ENCODE data around the gene GJA8. TPM values are rescaled to one million over a fixed set of nuclear protein-coding genes. Genes with fewer than 3 reads are reported as not detected.

Gene GJA8
- polyA plus RNA-seq, 2 donors = not detected

Other genes with a start within 250 kb of the GJA8 start
- gene ACP6, start 232.3 kb upstream of the GJA8 start, polyA plus RNA-seq = 1 to 10 TPM; 8.0 to 8.5 TPM
- 1 to 10 TPM in 1 of 2 donors, under 1 TPM in 1; 0.37 to 1.4 TPM for gene GJA5, start 142.2 kb upstream of the GJA8 start, polyA plus RNA-seq
- 1 to 10 TPM; 7.6 to 9.7 TPM for gene GPR89B, start 25.6 kb downstream of the GJA8 start, polyA plus RNA-seq
- gene NBPF11, start 249.5 kb downstream of the GJA8 start, polyA plus RNA-seq = 1 to 10 TPM; 3.1 to 6.5 TPM

Data from esophagus (tissue), 2 donors.